Muscle of arm (tissue), 12 donors: ENCODE results near the gene TRIM39. TPM values are rescaled to one million over a fixed set of nuclear protein-coding genes. Genes with fewer than 3 reads are reported as not detected.
A peak's percentile ranks its signal among the peaks of the same experiment; 100 is the strongest.

Source experiments
- DNase-seq: peaks from one replicate; pipeline ENCODE4 v3.0.0-alpha.2; 2013
- polyA plus RNA-seq, 12 donors: library from polyadenylated mRNA; unstranded; fragments of 120-200 nt; gene quantifications; one replicate each; pipeline ENCODE4 v1.2.1, GENCODE V29; 2013; ENCODE audit not compliant: insufficient read length in 12 of 12

The TRIM39 gene
- polyA plus RNA-seq, 12 donors = 6.0 to 11.8 (median 7.5) TPM; not detected in 1

DNA sequence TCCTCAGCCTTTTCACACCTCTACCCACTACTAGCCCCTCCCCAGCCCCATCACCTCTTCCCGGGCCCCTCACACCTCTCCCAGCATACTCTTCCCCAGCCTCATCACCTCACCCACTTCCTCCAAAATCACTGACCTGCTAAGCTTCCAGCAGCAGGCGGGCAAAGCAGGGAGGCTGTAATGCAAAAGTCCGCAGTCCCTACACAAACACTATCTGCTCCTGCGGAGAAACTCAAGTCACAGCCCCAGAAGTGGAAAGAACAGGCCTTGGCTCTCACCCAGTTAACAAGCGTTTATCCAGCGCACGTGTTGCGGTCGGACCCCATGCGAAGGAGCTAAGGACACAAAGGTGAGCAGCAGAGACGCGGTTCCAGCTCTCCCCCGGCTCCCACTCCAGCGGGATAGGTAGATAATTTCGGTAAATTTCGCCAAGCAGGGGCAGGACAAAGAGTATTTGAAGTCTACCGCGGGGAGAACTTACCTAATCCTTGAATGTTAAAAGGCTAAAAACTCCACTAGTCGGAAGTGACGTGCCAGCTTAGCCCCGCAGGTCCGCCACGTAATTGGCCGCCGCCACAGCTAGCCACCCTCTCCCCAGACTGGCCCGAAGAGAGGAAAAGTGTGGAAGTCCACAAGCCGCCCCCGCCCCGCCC lies 728 bp upstream of the TRIM39 start:
- peak; percentile 40 for DNase-seq

DNA sequence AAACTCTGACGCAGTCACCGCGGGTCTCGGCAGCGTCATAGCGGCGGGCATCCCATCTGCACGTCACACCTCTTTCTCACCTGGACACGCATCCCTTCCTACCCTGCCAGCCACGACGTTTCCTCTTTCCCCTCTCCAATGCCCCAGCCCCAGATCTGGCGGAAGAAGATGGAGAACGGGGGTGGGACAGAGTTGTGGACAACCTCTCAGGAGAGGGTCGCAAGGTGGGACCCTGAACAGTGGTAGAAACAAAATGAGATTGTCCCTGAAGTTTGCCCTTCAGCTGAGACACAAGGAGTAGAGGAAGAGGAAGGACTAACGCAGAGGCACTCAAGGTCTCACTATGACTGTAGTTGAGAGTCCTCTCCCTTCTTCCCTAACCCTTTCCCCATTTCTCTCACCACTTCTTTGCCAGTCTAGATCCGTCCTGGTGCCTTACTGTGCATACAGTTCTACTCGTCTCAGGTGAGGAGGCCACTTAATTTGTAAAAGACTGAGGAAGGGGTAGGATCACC lies 562 bp downstream of the TRIM39 start:
- DNase-seq = no peak

GRCh38 chr6:30328397-30328796 lies 1.7 kb downstream of the TRIM39 start:
- no peak for DNase-seq

DNA sequence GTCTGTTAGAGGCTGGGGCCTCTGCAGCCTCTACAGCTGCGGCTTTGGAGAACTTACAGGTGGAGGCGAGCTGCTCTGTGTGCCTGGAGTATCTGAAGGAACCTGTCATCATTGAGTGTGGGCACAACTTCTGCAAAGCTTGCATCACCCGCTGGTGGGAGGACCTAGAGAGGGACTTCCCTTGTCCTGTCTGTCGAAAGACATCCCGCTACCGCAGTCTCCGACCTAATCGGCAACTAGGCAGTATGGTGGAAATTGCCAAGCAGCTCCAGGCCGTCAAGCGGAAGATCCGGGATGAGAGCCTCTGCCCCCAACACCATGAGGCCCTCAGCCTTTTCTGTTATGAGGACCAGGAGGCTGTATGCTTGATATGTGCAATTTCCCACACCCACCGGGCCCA lies 2.6 kb downstream of the TRIM39 start:
- DNase-seq = no peak

GRCh38 chr6:30331981-30332380 lies 5.3 kb downstream of the TRIM39 start:
- DNase-seq = no peak

DNA sequence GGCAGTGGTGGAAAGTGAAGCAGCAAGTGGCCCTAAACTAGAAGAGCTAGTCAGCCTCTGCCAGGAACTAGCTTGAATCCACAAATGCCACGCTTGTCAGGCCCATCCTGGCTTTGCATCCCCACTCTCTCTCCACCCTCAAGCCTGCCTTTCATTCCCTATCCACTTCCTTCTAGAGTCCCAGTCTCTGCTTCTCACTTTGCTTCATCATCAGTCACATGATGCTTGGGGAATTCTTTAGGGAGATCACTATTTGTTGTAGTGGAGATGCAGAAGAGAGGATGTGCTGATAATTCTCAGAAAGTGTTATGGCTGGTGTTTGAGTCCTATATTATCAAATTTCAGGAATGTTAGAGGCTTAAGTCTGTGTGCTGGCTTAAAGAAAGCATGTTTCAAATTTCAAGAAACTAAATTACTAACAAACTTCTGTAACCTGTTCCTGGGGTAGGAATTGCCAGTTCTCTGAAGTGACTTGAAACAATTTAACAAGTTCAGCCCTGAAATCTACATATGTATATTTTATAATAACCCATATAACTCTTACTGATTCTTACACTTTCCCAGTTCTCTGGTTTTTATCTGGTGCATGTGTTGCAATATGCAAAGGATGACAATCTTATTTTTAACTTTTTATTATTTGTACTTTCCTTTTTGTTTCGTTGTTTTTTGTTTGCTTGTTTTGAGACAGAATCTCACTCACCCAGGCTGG lies 7.5 kb downstream of the TRIM39 start:
- no peak for DNase-seq

DNA sequence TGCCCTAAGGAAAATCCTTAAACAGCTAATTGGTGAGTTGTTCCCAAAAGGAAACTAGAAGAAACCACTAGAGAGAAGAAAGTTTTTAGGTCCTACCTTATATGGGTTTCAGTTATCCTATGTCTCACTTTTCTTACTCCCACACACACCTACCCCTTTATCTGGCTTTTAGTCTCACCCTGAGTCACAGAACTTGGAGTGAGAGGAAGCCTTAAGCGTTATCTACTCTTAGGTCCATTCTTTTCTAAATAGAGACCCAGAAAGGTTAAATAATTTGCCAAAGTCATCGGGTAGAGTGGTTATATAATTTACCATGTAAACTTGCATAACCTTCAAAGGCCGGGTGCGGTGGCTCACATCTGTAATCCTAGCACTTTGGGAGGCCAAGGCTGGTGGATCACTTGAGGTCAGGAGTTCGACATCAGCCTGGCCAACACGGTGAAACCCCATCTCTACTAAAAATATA lies 13.9 kb downstream of the TRIM39 start:
- no peak for DNase-seq

- no peak for DNase-seq
These were observed 14.5 kb downstream of the TRIM39 start for GRCh38 chr6:30341218-30341617.

DNA sequence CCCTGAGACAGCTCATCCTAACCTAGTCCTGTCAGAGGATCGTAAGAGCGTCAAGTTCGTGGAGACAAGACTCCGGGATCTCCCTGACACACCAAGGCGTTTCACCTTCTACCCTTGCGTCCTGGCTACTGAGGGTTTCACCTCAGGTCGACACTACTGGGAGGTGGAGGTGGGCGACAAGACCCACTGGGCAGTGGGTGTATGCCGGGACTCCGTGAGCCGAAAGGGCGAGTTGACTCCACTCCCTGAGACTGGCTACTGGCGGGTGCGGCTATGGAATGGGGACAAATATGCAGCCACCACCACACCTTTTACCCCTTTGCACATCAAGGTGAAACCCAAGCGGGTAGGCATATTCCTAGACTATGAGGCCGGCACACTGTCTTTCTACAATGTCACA lies 15.0 kb downstream of the TRIM39 start:
- no peak for DNase-seq

GRCh38 chr6:30344191-30344867 lies 17.6 kb downstream of the TRIM39 start:
- no peak for DNase-seq

GRCh38 chr6:30344868-30345671 lies 18.3 kb downstream of the TRIM39 start, which contains the start of gene RPP21:
TSS of gene RPP21 (plus strand) at chr6:30345156. CDS start at chr6:30345172, 16 bp downstream.
- peak; percentile 84 for DNase-seq

GRCh38 chr6:30345852-30346251 lies 19.1 kb downstream of the TRIM39 start:
- no peak for DNase-seq

DNA sequence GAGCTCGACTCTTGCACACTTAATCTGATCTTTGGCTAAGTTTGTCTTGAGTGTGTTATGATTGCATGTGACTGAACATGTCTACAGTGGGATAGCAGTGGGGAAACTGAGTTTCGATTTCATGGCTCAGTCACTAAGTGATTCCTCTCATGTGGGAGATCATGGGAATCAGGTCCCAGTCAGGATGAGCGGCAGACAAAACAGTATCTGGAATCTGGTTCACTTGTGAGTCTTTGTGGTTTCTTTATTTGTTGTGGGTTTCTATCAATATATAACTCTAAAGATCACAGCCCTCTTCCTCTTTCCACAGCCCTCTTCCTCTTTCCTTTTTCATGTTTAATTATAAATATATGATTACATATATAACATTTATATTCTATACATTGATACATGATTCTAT lies 22.2 kb downstream of the TRIM39 start:
- no peak for DNase-seq

- no peak for DNase-seq
These were observed 22.9 kb downstream of the TRIM39 start for GRCh38 chr6:30349421-30350177.

- DNase-seq = no peak
These were observed 23.8 kb downstream of the TRIM39 start for GRCh38 chr6:30350524-30350923.

DNA sequence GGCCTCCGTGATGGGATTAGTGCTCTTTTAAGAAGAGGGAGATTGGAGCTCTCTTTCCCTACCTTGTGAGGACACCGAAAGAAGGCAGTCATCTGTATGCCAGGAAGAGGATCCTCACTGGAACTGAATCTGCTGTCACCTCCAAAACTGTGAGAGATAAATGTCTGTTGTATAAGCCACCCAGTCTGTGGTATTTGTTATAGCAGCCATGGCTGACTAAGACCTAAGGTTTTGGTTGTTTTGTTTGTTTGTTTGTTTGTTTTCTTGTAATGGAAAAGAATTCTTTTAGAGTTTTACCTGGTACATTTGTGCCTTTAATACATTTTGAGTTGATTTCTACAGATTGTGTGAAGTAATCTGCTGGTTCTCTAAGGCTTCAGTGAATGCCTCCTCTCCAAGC lies 25.8 kb downstream of the TRIM39 start:
- DNase-seq = no peak

DNA sequence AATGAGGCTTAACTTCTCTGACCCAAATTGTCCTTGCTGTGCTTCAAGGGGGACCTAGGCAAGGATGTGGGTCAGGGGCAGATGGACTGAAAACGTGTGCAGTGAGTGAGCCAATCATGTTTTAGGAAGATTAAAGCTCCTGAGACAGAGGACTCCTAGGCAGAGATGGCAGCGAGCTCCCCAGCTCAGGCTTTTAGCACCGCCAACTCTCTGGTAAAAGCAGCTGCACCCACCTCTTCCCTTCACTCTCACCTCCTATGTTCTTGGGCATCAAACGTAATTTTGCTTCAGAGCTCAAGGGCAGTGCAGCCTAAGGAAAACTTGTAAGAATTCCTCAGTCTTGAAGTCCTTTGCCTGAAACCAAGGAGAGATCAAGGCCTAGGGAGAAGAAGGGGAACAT lies 28.6 kb downstream of the TRIM39 start:
- no peak for DNase-seq

DNA sequence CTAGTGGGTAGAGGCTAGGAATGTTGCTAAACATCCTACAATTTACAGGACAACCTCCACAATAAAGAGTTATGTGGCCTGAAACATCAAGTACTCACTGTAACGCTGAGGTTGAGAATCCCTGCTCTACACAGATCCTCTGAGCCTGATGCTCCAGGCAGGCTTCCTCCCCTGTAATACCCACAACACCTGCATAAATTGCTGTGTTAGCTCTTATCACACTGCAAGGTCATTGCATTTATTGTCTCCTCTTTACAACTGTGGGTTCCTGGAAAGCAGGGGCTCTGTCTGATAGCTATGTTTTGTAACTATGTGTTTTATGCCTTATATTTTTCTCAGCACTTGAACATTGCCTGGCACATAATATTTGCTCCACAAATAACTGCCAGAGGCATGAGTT lies 29.8 kb downstream of the TRIM39 start:
- DNase-seq = no peak

- DNase-seq = peak; percentile 51
These were observed 31.2 kb downstream of the TRIM39 start for GRCh38 chr6:30357678-30358540.

GRCh38 chr6:30359276-30359675 lies 32.5 kb downstream of the TRIM39 start:
- no peak for DNase-seq
